PC-3 (cell line): Measurements from ENCODE around the gene KAZN.

Experiments used
- EZH2 ChIP-seq: fragments of 300-600 bp; sonication (generic); IDR thresholded peaks from one replicate; pipeline ENCODE4 v1.6.1; 2017; ENCODE audit warnings: antibody characterized with exemption, mild to moderate bottlenecking, low read length; ENCODE audit not compliant: unreplicated experiment
- EZH2phosphoT487 ChIP-seq: fragments of 300-600 bp; sonication (generic); IDR thresholded peaks from 2 replicates; pipeline ENCODE4 v1.6.1; 2018; ENCODE audit warnings: mild to moderate bottlenecking, antibody characterized with exemption, low read length, borderline replicate concordance
- TF ChIP-seq, protein P1 (sequence below): fragments of 300-600 bp; sonication (generic); conservative IDR thresholded peaks from 2 replicates; pipeline ENCODE4 v1.5.1; 2017; ENCODE audit warnings: antibody characterized with exemption, low read depth, mild to moderate bottlenecking, low read length

DNA sequence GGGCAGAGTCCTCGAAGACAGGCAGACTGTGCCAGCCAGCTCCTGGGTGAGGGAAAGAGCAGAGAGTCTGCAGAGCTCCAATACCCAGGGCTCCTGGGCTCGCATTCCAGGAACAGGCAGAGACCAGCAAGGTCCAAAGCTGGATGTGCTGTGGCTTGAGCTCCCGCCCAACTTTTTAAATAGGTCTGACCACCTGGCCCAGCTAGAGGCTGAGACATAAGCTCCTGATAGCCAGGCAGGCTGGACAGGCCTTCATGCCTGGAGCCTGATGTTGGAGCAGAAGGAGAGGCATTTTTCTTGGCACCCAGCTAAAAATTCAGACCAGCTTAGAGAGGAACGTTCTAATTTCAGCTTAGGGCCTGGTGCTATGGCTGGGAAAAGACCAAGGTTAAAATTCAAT is 376.6 kb downstream of the KAZN start:
- TF ChIP-seq EZH2 (no peak), EZH2phosphoT487 (no peak)
- TF ChIP-seq, protein P1, sequence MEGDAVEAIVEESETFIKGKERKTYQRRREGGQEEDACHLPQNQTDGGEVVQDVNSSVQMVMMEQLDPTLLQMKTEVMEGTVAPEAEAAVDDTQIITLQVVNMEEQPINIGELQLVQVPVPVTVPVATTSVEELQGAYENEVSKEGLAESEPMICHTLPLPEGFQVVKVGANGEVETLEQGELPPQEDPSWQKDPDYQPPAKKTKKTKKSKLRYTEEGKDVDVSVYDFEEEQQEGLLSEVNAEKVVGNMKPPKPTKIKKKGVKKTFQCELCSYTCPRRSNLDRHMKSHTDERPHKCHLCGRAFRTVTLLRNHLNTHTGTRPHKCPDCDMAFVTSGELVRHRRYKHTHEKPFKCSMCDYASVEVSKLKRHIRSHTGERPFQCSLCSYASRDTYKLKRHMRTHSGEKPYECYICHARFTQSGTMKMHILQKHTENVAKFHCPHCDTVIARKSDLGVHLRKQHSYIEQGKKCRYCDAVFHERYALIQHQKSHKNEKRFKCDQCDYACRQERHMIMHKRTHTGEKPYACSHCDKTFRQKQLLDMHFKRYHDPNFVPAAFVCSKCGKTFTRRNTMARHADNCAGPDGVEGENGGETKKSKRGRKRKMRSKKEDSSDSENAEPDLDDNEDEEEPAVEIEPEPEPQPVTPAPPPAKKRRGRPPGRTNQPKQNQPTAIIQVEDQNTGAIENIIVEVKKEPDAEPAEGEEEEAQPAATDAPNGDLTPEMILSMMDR: no peak
